GM23338 (cell line): ENCODE data around the gene DTX4. TPM values are rescaled to one million over a fixed set of nuclear protein-coding genes. Genes with fewer than 3 reads are reported as not detected.

Source experiments
- ATAC-seq: fragments of 200-7000 bp; cut with Tn5 transposase; 3 replicates; pipeline ENCODE4 v1.9.1; 2020
- DNase-seq: peaks from one replicate; pipeline ENCODE4 v3.0.0-alpha.2; 2015; ENCODE audit warnings: low spot score
- H2AFZ ChIP-seq: fragments of 200-600 bp; sonication (generic); 2 replicates; pipeline ENCODE4 v1.8.0; 2016; ENCODE audit warnings: antibody characterized with exemption, mild to moderate bottlenecking, moderate library complexity
- H3F3A ChIP-seq: fragments of 200-600 bp; sonication (generic); replicated peaks from 2 replicates; pipeline ENCODE4 v1.8.0; 2017; ENCODE audit warnings: antibody characterized with exemption, mixed run types, low read depth
- H3K27ac ChIP-seq: fragments of 200-600 bp; sonication (generic); 2 replicates; pipeline ENCODE4 v1.6.1; 2016; ENCODE audit warnings: low read depth
- H3K27me3 ChIP-seq: fragments of 200-600 bp; sonication (generic); 2 replicates; pipeline ENCODE4 v1.8.0; 2016; ENCODE audit warnings: mild to moderate bottlenecking, mixed run types, moderate library complexity; ENCODE audit not compliant: insufficient read depth
- H3K36me3 ChIP-seq: fragments of 200-600 bp; sonication (generic); 2 replicates; pipeline ENCODE4 v1.8.0; 2016; ENCODE audit warnings: mild to moderate bottlenecking; ENCODE audit not compliant: insufficient read depth
- H3K4me1 ChIP-seq: fragments of 200-600 bp; sonication (generic); 2 replicates; pipeline ENCODE4 v1.8.0; 2016; ENCODE audit warnings: mild to moderate bottlenecking, moderate library complexity; ENCODE audit not compliant: insufficient read depth
- H3K4me2 ChIP-seq: fragments of 200-600 bp; sonication (generic); 2 replicates; pipeline ENCODE4 v1.7.1; 2017; ENCODE audit warnings: mixed run types
- H3K4me3 ChIP-seq: fragments of 200-600 bp; sonication (generic); 2 replicates; pipeline ENCODE4 v1.6.1; 2016; ENCODE audit warnings: mixed run types
- H3K79me2 ChIP-seq: fragments of 200-600 bp; sonication (generic); replicated peaks from 2 replicates; pipeline ENCODE4 v1.8.0; 2017; ENCODE audit warnings: mild to moderate bottlenecking; ENCODE audit not compliant: insufficient read depth
- H3K9me2 ChIP-seq: fragments of 200-600 bp; sonication (generic); 2 replicates; pipeline ENCODE4 v1.8.0; 2017; ENCODE audit not compliant: insufficient read depth
- H4K20me1 ChIP-seq: fragments of 200-600 bp; sonication (generic); replicated peaks from 2 replicates; pipeline ENCODE4 v1.8.0; 2017; ENCODE audit warnings: mild to moderate bottlenecking; ENCODE audit not compliant: insufficient read depth
- H3K27ac Mint-ChIP-seq: 2 replicates; pipeline ENCODE4 v1.8.0; 2020; ENCODE audit warnings: inconsistent platforms, mild to moderate bottlenecking, moderate library complexity, mixed read lengths
- H3K27me3 Mint-ChIP-seq: 3 replicates; pipeline ENCODE4 v1.8.0; 2022; ENCODE audit warnings: low read depth, mild to moderate bottlenecking, moderate library complexity, mixed read lengths, inconsistent platforms; ENCODE audit not compliant: insufficient read depth, poor library complexity
- H3K36me3 Mint-ChIP-seq: 3 replicates; pipeline ENCODE4 v1.8.0; 2021; ENCODE audit warnings: low read depth, mild to moderate bottlenecking, inconsistent platforms, moderate library complexity, mixed read lengths
- H3K4me1 Mint-ChIP-seq: 3 replicates; pipeline ENCODE4 v1.8.0; 2020; ENCODE audit warnings: mild to moderate bottlenecking, inconsistent platforms, mixed read lengths
- H3K4me3 Mint-ChIP-seq: 3 replicates; pipeline ENCODE4 v1.8.0; 2021; ENCODE audit warnings: moderate library complexity, mild to moderate bottlenecking, inconsistent platforms, mixed read lengths
- H3K9me3 Mint-ChIP-seq: 3 replicates; pipeline ENCODE4 v1.8.0; 2020; ENCODE audit warnings: moderate library complexity, mild to moderate bottlenecking, inconsistent platforms, mixed read lengths
- CREB1 ChIP-seq: fragments of 250-450 bp; sonication (Bioruptor Pico); IDR thresholded peaks from 2 replicates; pipeline ENCODE4 v1.5.0; 2020; ENCODE audit warnings: low read depth, mild to moderate bottlenecking, moderate library complexity
- CTCF ChIP-seq, 2 experiments: fragments of 200-600 bp in 1 of 2; sonication (generic) in 1 of 2; conservative IDR thresholded peaks; 2 replicates each; pipeline versions ENCODE4 v1.5.1 to v1.6.1; 2016 to 2017; ENCODE audit warnings: antibody characterized with exemption in 2 of 2, low read depth in 2 of 2, mild to moderate bottlenecking in 2 of 2, moderate library complexity in 1 of 2
- ETS1 ChIP-seq: IDR thresholded peaks from 2 replicates; pipeline ENCODE4 v1.6.1; 2016; ENCODE audit warnings: antibody characterized with exemption
- EZH2 ChIP-seq: fragments of 200-600 bp; sonication (generic); IDR thresholded peaks from one replicate; pipeline ENCODE4 v1.8.0; 2017; ENCODE audit warnings: antibody characterized with exemption, mild to moderate bottlenecking, low read depth; ENCODE audit not compliant: unreplicated experiment
- EZH2phosphoT487 ChIP-seq: fragments of 200-600 bp; sonication (generic); IDR thresholded peaks from one replicate; pipeline ENCODE4 v1.8.1; 2018; ENCODE audit warnings: antibody characterized with exemption; ENCODE audit not compliant: unreplicated experiment
- JUNB ChIP-seq: IDR thresholded peaks from one replicate; pipeline ENCODE4 v1.6.1; 2016; ENCODE audit warnings: antibody characterized with exemption; ENCODE audit not compliant: unreplicated experiment
- NANOG ChIP-seq: IDR thresholded peaks from 2 replicates; pipeline ENCODE4 v1.6.1; 2016; ENCODE audit warnings: antibody characterized with exemption, borderline replicate concordance
- POLR2AphosphoS5 ChIP-seq: IDR thresholded peaks from 2 replicates; pipeline ENCODE4 v1.6.1; 2016; ENCODE audit warnings: antibody characterized with exemption, low read depth
- REST ChIP-seq: IDR thresholded peaks from one replicate; pipeline ENCODE4 v1.6.1; 2018; ENCODE audit warnings: antibody characterized with exemption; ENCODE audit not compliant: unreplicated experiment
- STAT1 ChIP-seq: IDR thresholded peaks from one replicate; pipeline ENCODE4 v1.6.1; 2016; ENCODE audit warnings: antibody characterized with exemption; ENCODE audit not compliant: unreplicated experiment
- ZNF114 ChIP-seq: fragments of 250-450 bp; sonication (Bioruptor Pico); IDR thresholded peaks from 2 replicates; pipeline ENCODE4 v1.5.0; 2020; ENCODE audit warnings: mild to moderate bottlenecking, moderate library complexity
- ZNF331 ChIP-seq: fragments of 250-450 bp; sonication (Bioruptor Pico); IDR thresholded peaks from 2 replicates; pipeline ENCODE4 v1.5.0; 2020; ENCODE audit warnings: low read depth, mild to moderate bottlenecking, moderate library complexity
- ZNF462 ChIP-seq: fragments of 250-450 bp; sonication (Bioruptor Pico); IDR thresholded peaks from 2 replicates; pipeline ENCODE4 v1.5.0; 2020; ENCODE audit warnings: mild to moderate bottlenecking, moderate library complexity
- polyA plus RNA-seq: library from polyadenylated mRNA; unstranded; fragments of >200 nt; fragmentation: Nextera tagmentation; extraction: Ambion mirVana; gene quantifications from 2 replicates; pipeline ENCODE4 v1.2.1, GENCODE V29; 2016
- total RNA-seq: library from RNA; depleted of rRNA; stranded (reverse); fragments of >200 nt; shearing (Covaris generic); gene quantifications from 2 replicates; pipeline ENCODE4 v1.2.3, GENCODE V29; 2014

Gene DTX4
- total and polyA plus RNA-seq, 2 experiments from 2014 or later: 4.2 to 14.7 TPM

- peaks cover 12% of the 10 kb centered on the region for H3K9me3 Mint-ChIP-seq
- DNase-seq (no peak), ATAC-seq (no peak)
- Histone ChIP-seq H3K27ac (no peak overlapping the region), H3K36me3 (peaks cover 19% of the 10 kb centered on the region), H3K4me2 (no peak overlapping the region), H3K27me3 (no peaks in the 10 kb centered on the region), H2AFZ (no peak overlapping the region), H3K4me1 (no peaks in the 10 kb centered on the region), H3F3A (no peaks in the 10 kb centered on the region), H4K20me1 (no peaks in the 10 kb centered on the region), H3K79me2 (no peaks in the 10 kb centered on the region), H3K9me2 (0 out of 2 replicates have a peak, but pooled peaks cover 4% of the 10 kb centered on the region), H3K4me3 (no peak overlapping the region)
- peaks cover 65% of the 10 kb centered on the region for H3K36me3 Mint-ChIP-seq
- TF ChIP-seq POLR2AphosphoS5 (no peak), CREB1 (CRISPR knock-in tag) (no peak), JUNB (no peak), EZH2 (no peak), CTCF (conservative IDR thresholded peaks at IDR 0.05; ENCODE audit: low read depth in 2 of 2) (no peak), STAT1 (no peak), REST (no peak), ZNF462 (CRISPR knock-in tag) (no peak), ZNF114 (CRISPR knock-in tag) (no peak), ETS1 (no peak), EZH2phosphoT487 (no peak), NANOG (no peak), ZNF331 (CRISPR knock-in tag) (no peak)
- H3K4me3 Mint-ChIP-seq: no peak overlapping the region
- peaks cover 2% of the 10 kb centered on the region for H3K27me3 Mint-ChIP-seq
- H3K4me1 Mint-ChIP-seq: peaks cover 2% of the 10 kb centered on the region; the same call in 1 of the 3 replicates
- no peak overlapping the region for H3K27ac Mint-ChIP-seq
These were observed 28.5 kb downstream of the DTX4 start for GRCh38 chr11:59200423-59200746.
